Measurements from ENCODE around the gene MINDY4.

MINDY4 gene

DNA sequence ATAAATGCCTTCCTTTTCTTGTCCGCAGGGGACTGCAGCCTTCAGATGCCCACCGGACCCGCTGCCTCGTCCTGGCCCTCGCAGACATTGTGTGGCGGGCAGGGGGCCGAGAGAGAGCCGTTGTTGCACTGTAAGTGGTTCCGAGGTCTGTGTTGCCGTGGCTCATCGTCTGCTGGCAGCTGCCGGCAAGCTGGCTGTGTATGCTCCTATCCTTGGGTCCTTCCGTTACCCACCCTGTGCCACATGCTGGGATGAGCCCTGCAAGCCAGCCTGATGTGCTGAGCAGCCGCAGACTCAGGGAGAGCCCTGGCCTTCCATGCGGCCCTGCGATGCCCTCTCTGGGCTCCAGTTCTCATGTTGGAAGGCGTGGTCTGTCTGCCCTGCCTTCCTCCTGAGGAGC, 79.2 kb downstream of the MINDY4 start:
- no peak for TF ChIP-seq GATA2 (IDR thresholded peaks at IDR 0.05; ENCODE audit: low read depth, low read length)
- no peak for TF ChIP-seq GATA3 (IDR thresholded peaks at IDR 0.05; ENCODE audit: low read depth, low read length)

DNA sequence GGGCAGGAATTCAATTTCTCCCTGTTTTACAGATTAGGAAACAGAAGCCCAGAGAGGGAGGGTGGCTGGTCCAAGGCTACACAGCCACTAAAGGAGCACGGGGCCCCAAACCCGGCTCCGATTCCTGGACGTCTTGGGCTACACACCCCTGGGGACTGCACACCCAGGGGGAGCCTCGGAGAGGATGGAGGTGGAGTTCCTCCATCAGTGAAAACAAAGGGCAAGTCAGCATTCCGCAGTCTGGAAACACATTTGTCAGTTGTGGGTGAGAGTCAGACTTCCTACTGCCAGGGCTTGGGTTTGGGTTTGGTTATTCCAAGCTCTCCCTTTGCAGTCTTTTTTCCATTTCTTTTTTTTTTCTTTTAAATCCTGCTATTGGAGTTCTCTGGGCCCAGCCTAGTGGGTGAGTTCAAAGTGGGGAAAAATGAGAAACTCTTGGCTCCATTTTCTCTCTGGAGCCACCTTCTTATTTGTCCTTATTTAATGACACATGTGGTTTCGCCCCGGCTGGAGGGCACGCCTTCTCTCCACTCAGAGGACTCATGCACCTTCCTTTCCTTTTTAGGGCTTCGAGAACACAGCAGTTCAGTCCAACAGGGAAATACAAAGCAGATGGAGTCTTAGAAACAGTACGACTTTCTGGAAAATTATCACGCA, 80.6 kb downstream of the MINDY4 start:
- TF ChIP-seq GATA3 (IDR thresholded peaks at IDR 0.05; ENCODE audit: low read depth, low read length) = no peak
- no peak for TF ChIP-seq GATA2 (IDR thresholded peaks at IDR 0.05; ENCODE audit: low read depth, low read length)

DNA sequence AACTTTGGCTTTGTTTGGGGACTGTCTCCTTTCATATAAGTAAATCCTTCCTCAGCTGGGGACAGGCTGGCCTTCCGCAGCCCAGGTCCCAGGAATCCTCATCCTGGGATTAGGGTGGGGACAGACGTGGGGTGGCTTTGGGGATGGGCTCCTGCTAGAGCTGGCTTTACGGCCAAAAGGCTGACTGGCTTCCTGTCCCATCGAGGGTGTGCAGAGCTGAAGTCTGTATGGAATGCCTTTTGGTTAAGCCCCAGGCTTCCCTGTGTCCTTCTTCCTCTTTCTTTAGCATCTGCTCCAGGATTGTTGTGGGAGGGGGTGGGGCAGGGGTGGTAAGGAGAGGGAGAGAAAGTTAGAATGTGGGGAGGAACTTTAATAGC, 81.1 kb downstream of the MINDY4 start:
- TF ChIP-seq GATA2 (IDR thresholded peaks at IDR 0.05; ENCODE audit: low read depth, low read length) = no peak
- TF ChIP-seq GATA3 (IDR thresholded peaks at IDR 0.05; ENCODE audit: low read depth, low read length) = no peak

DNA sequence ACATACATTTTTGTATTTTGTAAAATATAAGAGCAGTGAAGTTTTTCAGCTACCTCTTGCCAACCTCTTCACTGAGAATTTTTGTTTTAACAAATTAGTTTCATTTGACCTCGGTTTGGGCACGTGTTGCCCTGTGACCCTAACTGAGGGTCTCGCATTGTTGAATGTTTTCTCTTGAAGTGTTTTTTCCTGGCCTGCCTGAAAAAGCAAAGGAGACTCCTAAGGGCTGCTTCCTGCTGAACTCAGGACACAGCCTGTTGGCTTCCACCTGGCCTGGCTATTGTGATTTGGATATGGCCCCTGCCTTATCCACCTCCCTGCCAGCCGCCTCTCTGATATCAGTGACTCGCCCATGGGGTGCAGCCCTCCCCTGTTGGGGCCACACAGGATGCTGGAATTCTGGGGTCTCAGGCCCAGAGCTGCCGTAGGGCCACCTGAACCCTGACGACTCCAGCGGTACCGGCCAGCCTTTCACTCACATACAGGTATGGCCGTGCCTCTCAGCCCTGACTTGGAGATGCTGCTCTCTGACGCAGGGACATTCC, 81.6 kb downstream of the MINDY4 start:
- TF ChIP-seq GATA3 (IDR thresholded peaks at IDR 0.05; ENCODE audit: low read depth, low read length) (no peak), GATA2 (IDR thresholded peaks at IDR 0.05; ENCODE audit: low read depth, low read length) (no peak)

- TF ChIP-seq GATA3 (IDR thresholded peaks at IDR 0.05; ENCODE audit: low read depth, low read length) (no peak), GATA2 (IDR thresholded peaks at IDR 0.05; ENCODE audit: low read depth, low read length) (no peak)
Measured at GRCh38 chr7:30853576-30853975, 82.4 kb downstream of the MINDY4 start.

GRCh38 chr7:30855936-30856335, 84.7 kb downstream of the MINDY4 start:
- TF ChIP-seq GATA2 (IDR thresholded peaks at IDR 0.05; ENCODE audit: low read depth, low read length) (no peak), GATA3 (IDR thresholded peaks at IDR 0.05; ENCODE audit: low read depth, low read length) (no peak)

DNA sequence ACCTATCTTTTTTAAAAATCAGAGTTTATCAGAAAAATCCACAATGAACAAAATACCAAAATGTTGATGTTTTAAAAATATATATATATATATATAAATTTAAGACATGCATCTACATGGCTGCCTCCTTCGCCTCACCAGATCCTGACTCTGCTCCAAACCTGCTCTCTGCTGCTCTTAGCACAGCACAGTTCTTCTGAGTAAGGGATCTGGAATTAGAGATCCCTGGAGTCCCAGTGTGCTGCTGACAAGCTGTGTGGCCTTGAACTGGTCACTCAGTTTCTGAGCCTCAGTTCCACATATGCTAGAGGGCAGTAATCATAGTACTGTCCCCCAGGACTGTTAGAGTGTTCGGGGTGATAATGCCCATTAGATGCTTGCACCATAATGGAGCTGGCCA, 87.4 kb downstream of the MINDY4 start:
- no peak for TF ChIP-seq GATA3 (IDR thresholded peaks at IDR 0.05; ENCODE audit: low read depth, low read length)

GRCh38 chr7:30859202-30859939, 88.2 kb downstream of the MINDY4 start:
- no peak for TF ChIP-seq GATA3 (IDR thresholded peaks at IDR 0.05; ENCODE audit: low read depth, low read length)
- no peak for TF ChIP-seq GATA2 (IDR thresholded peaks at IDR 0.05; ENCODE audit: low read depth, low read length)

GRCh38 chr7:30859940-30860496, 88.8 kb downstream of the MINDY4 start:
- TF ChIP-seq GATA3 (IDR thresholded peaks at IDR 0.05; ENCODE audit: low read depth, low read length) (no peak), GATA2 (IDR thresholded peaks at IDR 0.05; ENCODE audit: low read depth, low read length) (no peak)

DNA sequence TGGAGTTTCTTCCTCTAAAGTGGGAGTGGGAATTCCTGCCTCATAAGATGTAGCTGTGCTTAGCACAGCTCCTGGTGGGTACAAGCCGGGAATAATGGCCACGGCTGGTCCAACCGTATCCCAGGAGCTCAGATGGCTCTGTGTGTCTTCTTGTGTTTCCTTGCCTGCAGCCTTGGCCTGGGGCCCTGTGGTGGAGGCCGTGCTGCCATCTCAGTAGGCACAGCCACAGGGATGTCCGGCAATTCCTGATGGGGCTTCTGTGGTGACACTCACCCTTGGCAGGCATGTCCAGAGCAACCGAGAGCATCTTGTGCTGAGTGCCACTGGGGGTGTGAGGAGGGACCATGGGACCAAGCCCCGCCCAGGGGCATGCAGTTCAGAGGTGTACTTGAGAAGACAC, 90.4 kb downstream of the MINDY4 start:
- TF ChIP-seq GATA3 (IDR thresholded peaks at IDR 0.05; ENCODE audit: low read depth, low read length) = no peak
- TF ChIP-seq GATA2 (IDR thresholded peaks at IDR 0.05; ENCODE audit: low read depth, low read length) = no peak

GRCh38 chr7:30862995-30863705, 91.9 kb downstream of the MINDY4 start:
- TF ChIP-seq GATA3 (IDR thresholded peaks at IDR 0.05; ENCODE audit: low read depth, low read length) (no peak), GATA2 (IDR thresholded peaks at IDR 0.05; ENCODE audit: low read depth, low read length) (no peak)

DNA sequence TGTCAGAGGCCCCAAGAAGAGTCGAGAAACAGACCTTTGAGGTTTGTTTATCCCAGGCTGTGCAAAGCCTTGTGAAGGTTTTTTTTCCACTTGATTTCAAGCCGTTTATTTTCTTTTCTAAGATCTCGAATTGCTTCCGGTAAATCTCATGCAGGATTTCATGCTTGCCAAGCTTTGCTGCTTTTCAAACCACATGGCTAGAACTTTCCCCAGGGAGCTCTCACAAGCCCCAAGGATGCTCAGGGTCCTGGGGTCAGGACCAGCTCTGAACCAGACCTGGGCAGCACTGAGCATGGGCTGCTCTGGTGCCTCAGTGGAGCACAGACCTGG, 92.5 kb downstream of the MINDY4 start:
- TF ChIP-seq GATA3 (IDR thresholded peaks at IDR 0.05; ENCODE audit: low read depth, low read length) (no peak), GATA2 (IDR thresholded peaks at IDR 0.05; ENCODE audit: low read depth, low read length) (no peak)

GRCh38 chr7:30864101-30864500, 92.9 kb downstream of the MINDY4 start:
- TF ChIP-seq GATA3 (IDR thresholded peaks at IDR 0.05; ENCODE audit: low read depth, low read length) (no peak), GATA2 (IDR thresholded peaks at IDR 0.05; ENCODE audit: low read depth, low read length) (no peak)

- TF ChIP-seq GATA3 (IDR thresholded peaks at IDR 0.05; ENCODE audit: low read depth, low read length) = no peak
- no peak for TF ChIP-seq GATA2 (IDR thresholded peaks at IDR 0.05; ENCODE audit: low read depth, low read length)
Measured at GRCh38 chr7:30865076-30865475, 93.9 kb downstream of the MINDY4 start.

All from SH-SY5Y (cell line).